HCT116 (cell line): ENCODE results near the gene RFC4. TPM values are rescaled to one million over a fixed set of nuclear protein-coding genes. Genes with fewer than 3 reads are reported as not detected.

Source experiments
- ATAC-seq: fragments of 200-7000 bp; cut with Tn5 transposase; 2 replicates; pipeline ENCODE4 v1.9.1; 2020; ENCODE audit warnings: mild to moderate bottlenecking, moderate library complexity
- BruUV-seq: library from RNA; stranded (reverse); fragments of 400-500 nt; replicated peaks from 2 replicates; lab custom pipeline; 2021; lab: Mats Ljungman, UMichigan
- CTCF ChIA-PET: fragments of 300-600 bp; sonication (Branson Sonifier 250); formaldehyde crosslinking; loops from one replicate; lab custom pipeline; 2021; ENCODE audit warnings: antibody characterized with exemption; lab: Charles Lee
- POLR2A ChIA-PET: fragments of 300-600, 350-600 bp; sonication (Branson Sonifier 250); formaldehyde crosslinking; loops from one replicate; lab custom pipeline; 2021; ENCODE audit warnings: antibody characterized with exemption; lab: Charles Lee
- RAD21 ChIA-PET, 2 experiments: fragments of 300-600 bp; sonication (Branson Sonifier 250); formaldehyde crosslinking; loops; one replicate each; lab custom pipeline; 2023; ENCODE audit warnings: low total read pairs in 2 of 2; ENCODE audit not compliant: uncharacterized antibody in 2 of 2, unreplicated experiment in 2 of 2, low non-redundant PET in 1 of 2; lab: Charles Lee
- DNase-seq: peaks from one replicate; pipeline ENCODE4 v3.0.0-alpha.2; 2010; ENCODE audit warnings: low read depth, low spot score
- H2AFZ ChIP-seq: fragments of 200-600 bp; shearing (Covaris generic), sonication (generic); 2 replicates; pipeline ENCODE4 v1.6.1; 2017; ENCODE audit warnings: low read depth, mixed run types, mixed read lengths, antibody characterized with exemption, low read length; ENCODE audit not compliant: poor library complexity, severe bottlenecking
- H3K27ac ChIP-seq: 2 replicates; pipeline ENCODE4 v1.5.1; 2012; ENCODE audit warnings: low read depth, low read length
- H3K27me3 ChIP-seq: fragments of 200-600 bp; sonication (generic); 2 replicates; pipeline ENCODE4 v1.6.1; 2016; ENCODE audit warnings: mixed run types, low read length, mixed read lengths; ENCODE audit not compliant: insufficient read depth
- H3K36me3 ChIP-seq, 2 experiments: fragments of 200-500 bp in 1 of 2; fragments of 200-600 bp in 1 of 2; sonication (Bioruptor generic) in 1 of 2; sonication (generic) in 1 of 2; 2 replicates each; pipeline versions ENCODE4 v1.5.1 to v1.6.1; 2014 to 2016; ENCODE audit warnings: low read length in 2 of 2, inconsistent platforms in 1 of 2, mixed read lengths in 1 of 2, mixed run types in 1 of 2; ENCODE audit not compliant: insufficient read depth in 2 of 2, control insufficient read depth in 1 of 2
- H3K4me1 ChIP-seq, 2 experiments: fragments of 200-600 bp in 1 of 2; sonication (generic) in 1 of 2; 2 replicates each; pipeline versions ENCODE4 v1.5.1 to v1.6.1; 2012 to 2017; ENCODE audit warnings: low read length in 2 of 2, inconsistent platforms in 1 of 2, mild to moderate bottlenecking in 1 of 2, mixed read lengths in 1 of 2, mixed run types in 1 of 2, moderate library complexity in 1 of 2; ENCODE audit not compliant: insufficient read depth in 2 of 2, control insufficient read depth in 1 of 2
- H3K4me2 ChIP-seq: fragments of 200-600 bp; sonication (generic); 2 replicates; pipeline ENCODE4 v1.6.1; 2017; ENCODE audit warnings: mixed run types, low read length, mixed read lengths
- H3K4me3 ChIP-seq, 2 experiments: fragments of 200-600 bp in 1 of 2; sonication (generic) in 1 of 2; replicated peaks in 1 of 2; 2 replicates each; pipeline ENCODE4 v1.5.1; 2011 to 2016; ENCODE audit warnings: low read length in 2 of 2, control low read depth in 1 of 2, low read depth in 1 of 2, mild to moderate bottlenecking in 1 of 2, mixed read lengths in 1 of 2, mixed run types in 1 of 2
- H3K79me2 ChIP-seq: fragments of 200-600 bp; sonication (generic); 2 replicates; pipeline ENCODE4 v1.6.1; 2017; ENCODE audit warnings: mild to moderate bottlenecking, mixed run types, low read length, moderate library complexity, mixed read lengths; ENCODE audit not compliant: insufficient read depth
- H3K9ac ChIP-seq: fragments of 200-600 bp; sonication (generic); 2 replicates; pipeline ENCODE4 v1.6.1; 2016; ENCODE audit warnings: low read length, mixed read lengths
- H3K9me2 ChIP-seq: fragments of 200-600 bp; sonication (generic), shearing (Covaris generic); 2 replicates; pipeline ENCODE4 v1.6.1; 2017; ENCODE audit warnings: mixed run types, mild to moderate bottlenecking, moderate library complexity; ENCODE audit not compliant: insufficient read depth
- H3K9me3 ChIP-seq, 2 experiments: fragments of 200-500 bp in 1 of 2; fragments of 200-600 bp in 1 of 2; sonication (Bioruptor generic) in 1 of 2; sonication (generic) in 1 of 2; 2 replicates each; pipeline ENCODE4 v1.6.1; 2014 to 2017; ENCODE audit warnings: low read length in 2 of 2, mixed read lengths in 2 of 2, inconsistent platforms in 1 of 2, low read depth in 1 of 2, mild to moderate bottlenecking in 1 of 2, mixed run types in 1 of 2, moderate library complexity in 1 of 2; ENCODE audit not compliant: control insufficient read depth in 1 of 2, insufficient read depth in 1 of 2
- H4K20me1 ChIP-seq: fragments of 200-600 bp; sonication (generic), shearing (Covaris generic); 2 replicates; pipeline ENCODE4 v1.6.1; 2017; ENCODE audit warnings: mixed run types, mild to moderate bottlenecking, moderate library complexity; ENCODE audit not compliant: insufficient read depth
- CBX3 ChIP-seq: IDR thresholded peaks from 2 replicates; pipeline ENCODE4 v1.6.1; 2012; ENCODE audit warnings: low read depth
- CEBPB ChIP-seq: IDR thresholded peaks from 2 replicates; pipeline ENCODE4 v1.6.1; 2012; ENCODE audit warnings: low read depth
- EGR1 ChIP-seq: IDR thresholded peaks from 2 replicates; pipeline ENCODE4 v1.6.1; 2012; ENCODE audit warnings: low read depth
- EZH2 ChIP-seq: fragments of 200-600 bp; sonication (generic); IDR thresholded peaks from 2 replicates; pipeline ENCODE4 v1.6.1; 2017; ENCODE audit warnings: antibody characterized with exemption, mixed run types
- EZH2phosphoT487 ChIP-seq: fragments of 200-600 bp; IDR thresholded peaks from 2 replicates; pipeline ENCODE4 v1.6.1; 2018; ENCODE audit warnings: antibody characterized with exemption, borderline replicate concordance
- FOSL1 ChIP-seq: IDR thresholded peaks from 2 replicates; pipeline ENCODE4 v1.6.1; 2012; ENCODE audit warnings: low read depth
- POLR2A ChIP-seq: IDR thresholded peaks from 2 replicates; pipeline ENCODE4 v1.7.0; 2011; ENCODE audit warnings: borderline replicate concordance; ENCODE audit not compliant: insufficient read depth, insufficient read length; ENCODE audit errors: extremely low read depth
- RAD21 ChIP-seq: IDR thresholded peaks from 2 replicates; pipeline ENCODE4 v1.6.1; 2012; ENCODE audit warnings: low read depth, mild to moderate bottlenecking
- SRF ChIP-seq: IDR thresholded peaks from 2 replicates; pipeline ENCODE4 v1.6.1; 2012; ENCODE audit warnings: low read depth
- ZFX ChIP-seq: fragments of 450-650 bp; IDR thresholded peaks from 2 replicates; pipeline ENCODE4 v1.6.1; 2017
- ZNF274 ChIP-seq: fragments of 200-500 bp; sonication (Bioruptor generic); IDR thresholded peaks from 2 replicates; pipeline ENCODE4 v1.6.1; 2014; ENCODE audit warnings: mild to moderate bottlenecking, low read depth, low read length, inconsistent platforms
- intact Hi-C: fragments of 100-400 bp; cut with micrococcal nuclease; formaldehyde crosslinking; loops from 2 replicates; pipeline ENCODE4 v1.10.0; 2022
- total RNA-seq: library from RNA; stranded (reverse); gene quantifications from one replicate; pipeline ENCODE4 v1.2.1, GENCODE V29; 2021; ENCODE audit not compliant: unreplicated experiment
- TF ChIP-seq, protein P1 (sequence below): IDR thresholded peaks from 2 replicates; pipeline ENCODE4 v1.6.1; 2012; ENCODE audit warnings: low read depth
- TF ChIP-seq, protein P2 (sequence below): IDR thresholded peaks from 2 replicates; pipeline ENCODE4 v1.6.1; 2011; ENCODE audit warnings: mild to moderate bottlenecking, low read length, moderate library complexity; ENCODE audit not compliant: insufficient replicate concordance; ENCODE audit errors: extremely low read depth
- TF ChIP-seq, protein P3 (sequence below): IDR thresholded peaks from 2 replicates; pipeline ENCODE4 v1.6.1; 2012
- TF ChIP-seq, protein P4 (sequence below): IDR thresholded peaks from 2 replicates; pipeline ENCODE4 v1.6.1; 2012

Gene RFC4
- total RNA-seq, 1 experiment from 2014 or later, result 86.2 TPM

DNA sequence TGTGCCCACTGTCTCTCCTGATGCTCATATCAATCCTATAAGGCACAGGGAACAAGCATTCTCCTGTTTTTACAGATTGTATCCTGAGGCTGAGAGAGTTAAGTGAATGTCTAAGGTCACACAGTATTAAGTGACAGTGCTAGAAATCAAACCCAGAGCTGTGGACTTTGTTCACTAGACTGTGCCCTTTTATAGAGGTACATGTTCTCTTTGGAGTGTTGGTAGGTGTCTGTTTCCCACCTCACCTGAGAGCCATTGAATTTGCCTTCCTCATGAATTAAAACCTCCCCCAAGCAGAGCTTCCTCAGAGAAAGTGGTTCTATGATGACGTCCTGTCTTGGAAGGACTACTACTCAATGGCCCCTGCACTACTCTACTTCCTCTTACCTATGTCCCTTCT is 48.7 kb upstream of the RFC4 start (continued):
- TF ChIP-seq, protein P1, sequence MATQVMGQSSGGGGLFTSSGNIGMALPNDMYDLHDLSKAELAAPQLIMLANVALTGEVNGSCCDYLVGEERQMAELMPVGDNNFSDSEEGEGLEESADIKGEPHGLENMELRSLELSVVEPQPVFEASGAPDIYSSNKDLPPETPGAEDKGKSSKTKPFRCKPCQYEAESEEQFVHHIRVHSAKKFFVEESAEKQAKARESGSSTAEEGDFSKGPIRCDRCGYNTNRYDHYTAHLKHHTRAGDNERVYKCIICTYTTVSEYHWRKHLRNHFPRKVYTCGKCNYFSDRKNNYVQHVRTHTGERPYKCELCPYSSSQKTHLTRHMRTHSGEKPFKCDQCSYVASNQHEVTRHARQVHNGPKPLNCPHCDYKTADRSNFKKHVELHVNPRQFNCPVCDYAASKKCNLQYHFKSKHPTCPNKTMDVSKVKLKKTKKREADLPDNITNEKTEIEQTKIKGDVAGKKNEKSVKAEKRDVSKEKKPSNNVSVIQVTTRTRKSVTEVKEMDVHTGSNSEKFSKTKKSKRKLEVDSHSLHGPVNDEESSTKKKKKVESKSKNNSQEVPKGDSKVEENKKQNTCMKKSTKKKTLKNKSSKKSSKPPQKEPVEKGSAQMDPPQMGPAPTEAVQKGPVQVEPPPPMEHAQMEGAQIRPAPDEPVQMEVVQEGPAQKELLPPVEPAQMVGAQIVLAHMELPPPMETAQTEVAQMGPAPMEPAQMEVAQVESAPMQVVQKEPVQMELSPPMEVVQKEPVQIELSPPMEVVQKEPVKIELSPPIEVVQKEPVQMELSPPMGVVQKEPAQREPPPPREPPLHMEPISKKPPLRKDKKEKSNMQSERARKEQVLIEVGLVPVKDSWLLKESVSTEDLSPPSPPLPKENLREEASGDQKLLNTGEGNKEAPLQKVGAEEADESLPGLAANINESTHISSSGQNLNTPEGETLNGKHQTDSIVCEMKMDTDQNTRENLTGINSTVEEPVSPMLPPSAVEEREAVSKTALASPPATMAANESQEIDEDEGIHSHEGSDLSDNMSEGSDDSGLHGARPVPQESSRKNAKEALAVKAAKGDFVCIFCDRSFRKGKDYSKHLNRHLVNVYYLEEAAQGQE, result no peak
- no peak for TF ChIP-seq EZH2phosphoT487

DNA sequence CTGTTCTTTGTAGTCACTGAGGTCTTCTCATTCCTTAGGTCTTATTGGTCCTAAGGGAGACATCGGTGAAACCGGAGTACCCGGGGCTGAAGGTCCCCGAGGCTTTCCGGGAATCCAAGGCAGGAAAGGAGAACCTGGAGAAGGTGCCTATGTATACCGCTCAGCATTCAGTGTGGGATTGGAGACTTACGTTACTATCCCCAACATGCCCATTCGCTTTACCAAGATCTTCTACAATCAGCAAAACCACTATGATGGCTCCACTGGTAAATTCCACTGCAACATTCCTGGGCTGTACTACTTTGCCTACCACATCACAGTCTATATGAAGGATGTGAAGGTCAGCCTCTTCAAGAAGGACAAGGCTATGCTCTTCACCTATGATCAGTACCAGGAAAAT is 47.9 kb upstream of the RFC4 start:
- Histone ChIP-seq H2AFZ (no peak overlapping the region), H3K9me3 (no peaks in the 10 kb centered on the region), H3K4me2 (no peak overlapping the region)
- POLR2A ChIA-PET, result no interaction called here
- TF ChIP-seq EGR1 (no peak), FOSL1 (no peak), EZH2 (no peak), CEBPB (no peak), POLR2A (no peak), ZFX (no peak), EZH2phosphoT487 (no peak), SRF (no peak), RAD21 (no peak), CBX3 (no peak), ZNF274 (no peak)
- TF ChIP-seq, protein P1, result no peak
- TF ChIP-seq, protein P2, sequence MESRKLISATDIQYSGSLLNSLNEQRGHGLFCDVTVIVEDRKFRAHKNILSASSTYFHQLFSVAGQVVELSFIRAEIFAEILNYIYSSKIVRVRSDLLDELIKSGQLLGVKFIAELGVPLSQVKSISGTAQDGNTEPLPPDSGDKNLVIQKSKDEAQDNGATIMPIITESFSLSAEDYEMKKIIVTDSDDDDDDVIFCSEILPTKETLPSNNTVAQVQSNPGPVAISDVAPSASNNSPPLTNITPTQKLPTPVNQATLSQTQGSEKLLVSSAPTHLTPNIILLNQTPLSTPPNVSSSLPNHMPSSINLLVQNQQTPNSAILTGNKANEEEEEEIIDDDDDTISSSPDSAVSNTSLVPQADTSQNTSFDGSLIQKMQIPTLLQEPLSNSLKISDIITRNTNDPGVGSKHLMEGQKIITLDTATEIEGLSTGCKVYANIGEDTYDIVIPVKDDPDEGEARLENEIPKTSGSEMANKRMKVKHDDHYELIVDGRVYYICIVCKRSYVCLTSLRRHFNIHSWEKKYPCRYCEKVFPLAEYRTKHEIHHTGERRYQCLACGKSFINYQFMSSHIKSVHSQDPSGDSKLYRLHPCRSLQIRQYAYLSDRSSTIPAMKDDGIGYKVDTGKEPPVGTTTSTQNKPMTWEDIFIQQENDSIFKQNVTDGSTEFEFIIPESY, result no peak
- TF ChIP-seq, protein P3, sequence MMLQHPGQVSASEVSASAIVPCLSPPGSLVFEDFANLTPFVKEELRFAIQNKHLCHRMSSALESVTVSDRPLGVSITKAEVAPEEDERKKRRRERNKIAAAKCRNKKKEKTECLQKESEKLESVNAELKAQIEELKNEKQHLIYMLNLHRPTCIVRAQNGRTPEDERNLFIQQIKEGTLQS, result no peak
- TF ChIP-seq, protein P4, sequence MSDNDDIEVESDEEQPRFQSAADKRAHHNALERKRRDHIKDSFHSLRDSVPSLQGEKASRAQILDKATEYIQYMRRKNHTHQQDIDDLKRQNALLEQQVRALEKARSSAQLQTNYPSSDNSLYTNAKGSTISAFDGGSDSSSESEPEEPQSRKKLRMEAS, result no peak
- TF ChIP-seq, all 23 proteins: peak for 0
- ChIA-PET CTCF (no interaction called here), RAD21 (no interaction called here)
- Histone ChIP-seq H4K20me1 (no peaks in the 10 kb centered on the region), H3K4me3 (no peak overlapping the region), H3K27me3 (no peaks in the 10 kb centered on the region), H3K4me1 (no peaks in the 10 kb centered on the region), H3K79me2 (no peaks in the 10 kb centered on the region), H3K9me2 (no peaks in the 10 kb centered on the region), H3K27ac (no peak overlapping the region), H3K9ac (no peak overlapping the region), H3K36me3 (no peaks in the 10 kb centered on the region)
- ATAC-seq (no peak), DNase-seq (no peak)
- intact Hi-C loops, result no loop called here
- no TSS peak for BruUV-seq
